CD14-positive monocyte (primary cell): ENCODE measurements around the gene RLN1. TPM values are rescaled to one million over a fixed set of nuclear protein-coding genes. Genes with fewer than 3 reads are reported as not detected.
"Not testable (repeated sequence)": the region's sequence is repeated elsewhere in the genome, so short reads cannot be mapped to it uniquely, and the experiment has no call there.

Source experiments
- DNase-seq, 3 donors: peaks; one replicate each; pipeline ENCODE4 v3.0.0-alpha.2; 2011 to 2022
- H2AFZ ChIP-seq: 2 replicates; pipeline ENCODE4 v1.6.0; 2012; ENCODE audit warnings: mild to moderate bottlenecking, low read depth, low read length, inconsistent platforms; ENCODE audit not compliant: insufficient read depth, poor library complexity, severe bottlenecking
- H3K27ac ChIP-seq, 2 donors: 1 replicate in 1 of 2; 2 replicates in 1 of 2; pipeline ENCODE4 v1.5.1; 2012 to 2013; ENCODE audit warnings: low read length in 2 of 2, control low read depth in 1 of 2, inconsistent platforms in 1 of 2, low read depth in 1 of 2, mild to moderate bottlenecking in 1 of 2
- H3K27me3 ChIP-seq, 2 donors: one replicate each; pipeline versions ENCODE4 v1.6.0 to v1.6.1; 2011 to 2013; ENCODE audit warnings: low read length in 2 of 2; ENCODE audit not compliant: control insufficient read depth in 2 of 2, insufficient read depth in 2 of 2
- H3K36me3 ChIP-seq, 2 donors: replicated peaks in 1 of 2; 1 replicate in 1 of 2; 2 replicates in 1 of 2; pipeline versions ENCODE4 v1.5.1 to v1.6.1; 2012 to 2013; ENCODE audit warnings: low read length in 2 of 2, control low read depth in 1 of 2, inconsistent platforms in 1 of 2, mild to moderate bottlenecking in 1 of 2; ENCODE audit not compliant: insufficient read depth in 2 of 2, control insufficient read depth in 1 of 2
- H3K4me1 ChIP-seq, 2 donors: 1 replicate in 1 of 2; 2 replicates in 1 of 2; pipeline versions ENCODE4 v1.5.1 to v1.6.1; 2012 to 2013; ENCODE audit warnings: low read length in 2 of 2, control low read depth in 1 of 2, inconsistent platforms in 1 of 2, mild to moderate bottlenecking in 1 of 2, moderate library complexity in 1 of 2; ENCODE audit not compliant: insufficient read depth in 2 of 2, control insufficient read depth in 1 of 2
- H3K4me2 ChIP-seq: replicated peaks from 2 replicates; pipeline ENCODE3; 2012; ENCODE audit warnings: low read length, moderate library complexity, mild to moderate bottlenecking; ENCODE audit not compliant: poor library complexity, severe bottlenecking; ENCODE audit errors: extremely low read depth
- H3K4me3 ChIP-seq, 3 experiments: fragments of 200-600 bp in 1 of 3; sonication (generic) in 1 of 3; replicated peaks in 1 of 3; 1 replicate in 2 of 3; 2 replicates in 1 of 3; pipeline ENCODE4 v1.5.1; 2011 to 2013; ENCODE audit warnings: low read length in 3 of 3, mild to moderate bottlenecking in 3 of 3, control low read depth in 2 of 3, low read depth in 2 of 3, inconsistent platforms in 1 of 3, moderate library complexity in 1 of 3
- H3K79me2 ChIP-seq: 2 replicates; pipeline ENCODE4 v1.6.0; 2012; ENCODE audit warnings: mild to moderate bottlenecking, control low read depth, inconsistent platforms, low read length, moderate library complexity; ENCODE audit not compliant: insufficient read depth
- H3K9ac ChIP-seq: 2 replicates; pipeline ENCODE4 v1.6.0; 2017; ENCODE audit warnings: low read length, mild to moderate bottlenecking; ENCODE audit not compliant: insufficient read depth, poor library complexity, severe bottlenecking
- H3K9me3 ChIP-seq, 2 donors: replicated peaks in 1 of 2; 1 replicate in 1 of 2; 2 replicates in 1 of 2; pipeline versions ENCODE4 v1.5.1 to v1.6.1; 2012 to 2013; ENCODE audit warnings: low read length in 2 of 2, control low read depth in 1 of 2; ENCODE audit not compliant: control insufficient read depth in 1 of 2, insufficient read depth in 1 of 2
- H4K20me1 ChIP-seq: 2 replicates; pipeline ENCODE4 v1.6.0; 2012; ENCODE audit warnings: mild to moderate bottlenecking, low read length, control low read depth, moderate library complexity; ENCODE audit not compliant: insufficient read depth
- H3K27ac Mint-ChIP-seq, 7 donors: one replicate each; pipeline ENCODE4 v1.8.0; 2020; ENCODE audit warnings: mild to moderate bottlenecking in 7 of 7, mixed read lengths in 7 of 7, moderate library complexity in 6 of 7, inconsistent platforms in 2 of 7
- H3K27me3 Mint-ChIP-seq, 3 donors: one replicate each; pipeline ENCODE4 v1.8.0; 2021 to 2022; ENCODE audit warnings: low read depth in 3 of 3, mild to moderate bottlenecking in 3 of 3, mixed read lengths in 3 of 3, moderate library complexity in 3 of 3, inconsistent platforms in 1 of 3
- H3K36me3 Mint-ChIP-seq, 2 donors: one replicate each; pipeline ENCODE4 v1.8.0; 2020; ENCODE audit warnings: mixed read lengths in 2 of 2, inconsistent platforms in 1 of 2, mild to moderate bottlenecking in 1 of 2
- H3K4me1 Mint-ChIP-seq: one replicate; pipeline ENCODE4 v1.8.0; 2020; ENCODE audit warnings: mild to moderate bottlenecking, mixed read lengths
- H3K4me3 Mint-ChIP-seq, 2 donors: one replicate each; pipeline ENCODE4 v1.8.0; 2020; ENCODE audit warnings: mild to moderate bottlenecking in 2 of 2, mixed read lengths in 2 of 2, moderate library complexity in 1 of 2
- H3K9me3 Mint-ChIP-seq, 7 donors: one replicate each; pipeline ENCODE4 v1.8.0; 2020 to 2022; ENCODE audit warnings: mixed read lengths in 7 of 7, mild to moderate bottlenecking in 6 of 7, moderate library complexity in 6 of 7, inconsistent platforms in 2 of 7
- CTCF ChIP-seq: fragments of 200-600 bp; IDR thresholded peaks from one replicate; pipeline ENCODE4 v1.8.0; 2022; ENCODE audit warnings: antibody characterized with exemption, mild to moderate bottlenecking
- WGBS: methylation state at CpG from one replicate; pipeline ENCODE4 v1.1.5; 2013; ENCODE audit warnings: missing lambda C conversion rate; ENCODE audit not compliant: insufficient coverage; 5-methylcytosine and 5-hydroxymethylcytosine counted together
- intact Hi-C, 2 donors: fragments of 100-400 bp; cut with micrococcal nuclease; formaldehyde crosslinking; loops; one replicate each; pipeline versions ENCODE4 v1.15.0 to v1.15.1; 2023
- polyA plus RNA-seq, 3 donors: library from polyadenylated mRNA; depleted of rRNA in 1 of 3; unstranded in 2 of 3; stranded (reverse) in 1 of 3; fragments of 300-500 nt in 2 of 3; fragments of >200 nt in 1 of 3; fragmentation: Illumina TruSeq in 2 of 3; gene quantifications; 1 replicate in 2 of 3; 2 replicates in 1 of 3; pipeline ENCODE4 v1.2.3, GENCODE V29; 2012 to 2021

RLN1 gene
- polyA plus RNA-seq, 3 donors, result not detected

GRCh38 chr9:5305741-5306140, 33.9 kb downstream of the RLN1 start:
- intact Hi-C loops, result no loop called here
- H3K9me3 ChIP-seq, result no peaks in the 10 kb centered on the region
- H3K27ac Mint-ChIP-seq, result no peak overlapping the region
- no peaks in the 10 kb centered on the region for H3K36me3 Mint-ChIP-seq
- peaks cover 13 to 22% (median 15%) of the 10 kb centered on the region in 3 donors for H3K27me3 Mint-ChIP-seq
- H3K4me1 ChIP-seq, result peaks cover 0 to 5% of the 10 kb centered on the region in 2 donors
- H3K4me2 ChIP-seq, result no peak overlapping the region
- H3K9me3 Mint-ChIP-seq, result peaks cover 0 to 5% (median 0%) of the 10 kb centered on the region in 7 donors
- no peak overlapping the region for H2AFZ ChIP-seq
- DNase-seq, result no peak
- no peaks in the 10 kb centered on the region for H4K20me1 ChIP-seq
- H3K79me2 ChIP-seq, result no peaks in the 10 kb centered on the region
- H3K4me3 ChIP-seq, result no peak overlapping the region
- H3K36me3 ChIP-seq, result no peaks in the 10 kb centered on the region
- no peak overlapping the region for H3K27ac ChIP-seq
- H3K27me3 ChIP-seq, result peaks cover 2 to 9% of the 10 kb centered on the region in 2 donors
- no peak for TF ChIP-seq CTCF
- H3K9ac ChIP-seq, result no peak overlapping the region
- no peak overlapping the region for H3K4me3 Mint-ChIP-seq
- WGBS, result 100% methylated on average over 1 of the region's 2 CpGs
- peaks cover 7% of the 10 kb centered on the region for H3K4me1 Mint-ChIP-seq

GRCh38 chr9:5303840-5304795, 35.6 kb downstream of the RLN1 start, which contains the start of gene RLN2:
Gene RLN2 (minus strand): TSS chr9:5304716. CDS start chr9:5304580, 136 bp downstream.
- peak within 1 kb of the TSS in 1 of 2 donors; percentile 11 for H3K4me3 Mint-ChIP-seq
- H3K4me1 ChIP-seq, H3K27ac ChIP-seq, H3K36me3 Mint-ChIP-seq, H3K27ac Mint-ChIP-seq, H3K9ac ChIP-seq, H3K36me3 ChIP-seq, DNase-seq, H3K27me3 ChIP-seq, H3K9me3 ChIP-seq, H3K4me1 Mint-ChIP-seq, intact Hi-C loops, H3K9me3 Mint-ChIP-seq, H2AFZ ChIP-seq, H3K79me2 ChIP-seq, H4K20me1 ChIP-seq, H3K4me2 ChIP-seq: not testable (repeated sequence)
- peak within 1 kb of the TSS in 1 of 3 experiments; percentile 32 for H3K4me3 ChIP-seq
- WGBS, result 23% methylated on average over 14 of the region's 50 CpGs
- peaks cover 14 to 24% (median 15%) of the 10 kb centered on the region in 3 donors for H3K27me3 Mint-ChIP-seq
